ENCODE results near the gene RASA3. TPM values are rescaled to one million over a fixed set of nuclear protein-coding genes. Genes with fewer than 3 reads are reported as not detected.
A peak's percentile ranks its signal among the peaks of the same experiment; 100 is the strongest.
"Not testable (repeated sequence)": the region's sequence is repeated elsewhere in the genome, so short reads cannot be mapped to it uniquely, and the experiment has no call there.

RASA3 gene
- total and polyA plus RNA-seq, 12 donors = 6.8 to 16.9 (median 10.3) TPM

DNA sequence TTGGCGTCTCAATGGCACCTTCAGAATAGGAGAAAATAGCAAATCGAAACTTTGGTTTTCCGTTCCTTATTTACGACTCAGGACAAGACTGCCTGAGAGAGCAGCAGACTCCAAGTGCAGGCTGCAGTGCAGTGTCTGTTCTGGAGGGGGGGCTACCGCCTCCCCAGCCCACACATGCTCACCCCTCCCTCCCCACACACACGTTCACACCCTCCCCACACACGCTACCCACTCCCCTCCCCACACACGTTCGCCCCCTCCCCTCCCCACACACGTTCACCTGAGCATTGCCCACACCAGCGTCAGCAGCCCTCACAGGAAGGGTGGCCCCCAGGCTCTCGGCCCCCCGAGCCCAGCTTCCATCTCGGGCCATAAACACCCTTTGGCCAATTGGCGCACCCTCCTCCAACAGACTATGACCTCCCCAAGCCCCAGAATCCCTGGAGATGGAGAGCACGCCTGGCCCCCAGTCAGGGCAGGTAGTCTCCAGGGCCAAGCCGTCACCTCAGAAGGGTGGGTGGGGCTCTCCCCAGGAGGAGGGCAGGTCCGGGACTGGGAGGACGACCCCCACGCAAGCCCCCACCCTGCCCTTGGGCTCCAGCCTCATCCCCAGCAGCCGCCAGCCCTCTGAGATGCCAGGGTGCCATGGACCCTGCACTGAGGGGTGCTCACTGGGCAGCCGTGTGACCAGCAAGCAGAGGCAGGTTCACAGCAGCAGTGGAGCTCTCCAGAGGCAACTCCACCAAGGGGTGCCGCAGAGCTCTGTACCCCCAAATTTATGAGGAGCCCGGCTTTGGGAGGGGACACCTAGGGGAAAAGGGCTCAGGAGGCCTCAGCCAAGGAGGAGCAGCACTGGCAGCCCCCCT is 27.5 kb downstream of the RASA3 start:
- H3K4me1 ChIP-seq = peaks cover 6 to 50% (median 22%) of the 10 kb centered on the region in 9 donors
- H3K4me3 ChIP-seq = no peak overlapping the region
- no peaks in the 10 kb centered on the region for H3K9me3 ChIP-seq
- 92% methylated on average over 23 to 24 of the region's 24 CpGs for WGBS, 2 donors
- no peak overlapping the region for H3K27ac ChIP-seq
- TF ChIP-seq, protein P1, sequence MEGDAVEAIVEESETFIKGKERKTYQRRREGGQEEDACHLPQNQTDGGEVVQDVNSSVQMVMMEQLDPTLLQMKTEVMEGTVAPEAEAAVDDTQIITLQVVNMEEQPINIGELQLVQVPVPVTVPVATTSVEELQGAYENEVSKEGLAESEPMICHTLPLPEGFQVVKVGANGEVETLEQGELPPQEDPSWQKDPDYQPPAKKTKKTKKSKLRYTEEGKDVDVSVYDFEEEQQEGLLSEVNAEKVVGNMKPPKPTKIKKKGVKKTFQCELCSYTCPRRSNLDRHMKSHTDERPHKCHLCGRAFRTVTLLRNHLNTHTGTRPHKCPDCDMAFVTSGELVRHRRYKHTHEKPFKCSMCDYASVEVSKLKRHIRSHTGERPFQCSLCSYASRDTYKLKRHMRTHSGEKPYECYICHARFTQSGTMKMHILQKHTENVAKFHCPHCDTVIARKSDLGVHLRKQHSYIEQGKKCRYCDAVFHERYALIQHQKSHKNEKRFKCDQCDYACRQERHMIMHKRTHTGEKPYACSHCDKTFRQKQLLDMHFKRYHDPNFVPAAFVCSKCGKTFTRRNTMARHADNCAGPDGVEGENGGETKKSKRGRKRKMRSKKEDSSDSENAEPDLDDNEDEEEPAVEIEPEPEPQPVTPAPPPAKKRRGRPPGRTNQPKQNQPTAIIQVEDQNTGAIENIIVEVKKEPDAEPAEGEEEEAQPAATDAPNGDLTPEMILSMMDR (IDR thresholded peaks at IDR 0.05) = no peak
- peak in 1 of 2 donors; percentile 6 for DNase-seq
- peaks cover 0 to 17% (median 0%) of the 10 kb centered on the region in 9 donors for H3K36me3 ChIP-seq
- no peak for ATAC-seq
- no peaks in the 10 kb centered on the region for H3K27me3 ChIP-seq
- intact Hi-C loops (cut with DNase I) = no loop called here

DNA sequence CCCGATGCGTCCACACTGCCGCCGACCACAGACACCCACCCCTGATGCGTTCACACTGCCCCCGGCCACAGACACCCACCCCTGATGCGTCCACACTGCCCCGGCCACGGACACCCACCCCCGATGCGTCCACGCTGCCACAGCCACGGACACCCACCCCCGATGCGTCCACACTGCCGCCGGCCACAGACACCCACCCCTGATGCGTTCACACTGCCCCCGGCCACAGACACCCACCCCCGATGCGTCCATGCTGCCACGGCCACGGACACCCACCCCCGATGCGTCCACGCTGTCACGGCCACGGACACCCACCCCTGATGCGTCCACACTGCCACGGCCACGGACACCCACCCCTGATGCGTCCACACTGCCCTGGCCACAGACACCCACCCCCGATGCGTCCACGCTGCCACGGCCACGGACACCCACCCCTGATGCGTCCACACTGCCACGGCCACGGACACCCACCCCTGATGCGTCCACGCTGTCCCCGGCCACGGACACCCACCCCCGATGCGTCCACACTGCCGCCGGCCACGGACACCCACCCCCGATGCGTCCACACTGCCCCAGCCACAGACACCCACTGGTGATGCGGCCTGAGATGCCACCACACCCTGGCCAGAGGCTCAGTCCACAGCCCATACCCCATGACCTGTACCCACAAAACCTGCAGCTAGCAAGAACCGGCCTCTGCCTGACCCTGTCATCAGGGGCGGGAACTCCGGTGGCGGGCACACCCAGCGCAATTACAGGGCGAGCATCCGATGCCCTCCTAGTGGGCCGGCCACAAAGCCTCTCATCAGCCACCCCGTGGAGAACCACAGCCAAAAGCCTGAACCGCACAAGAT is 28.4 kb downstream of the RASA3 start:
- DNase-seq (peak in 1 of 2 donors; percentile 8), ATAC-seq (no peak)
- TF ChIP-seq, protein P1 (IDR thresholded peaks at IDR 0.05) = no peak
- Histone ChIP-seq H3K4me3 (no peak overlapping the region), H3K27me3 (no peaks in the 10 kb centered on the region), H3K4me1 (peaks cover 6 to 42% (median 17%) of the 10 kb centered on the region in 9 donors), H3K27ac (no peak overlapping the region), H3K36me3 (peaks cover 0 to 15% (median 0%) of the 10 kb centered on the region in 9 donors), H3K9me3 (no peaks in the 10 kb centered on the region)
- WGBS, 2 donors = 90 to 93% methylated on average over 41 to 60 of the region's 62 CpGs
- intact Hi-C loops (cut with DNase I) = no loop called here

DNA sequence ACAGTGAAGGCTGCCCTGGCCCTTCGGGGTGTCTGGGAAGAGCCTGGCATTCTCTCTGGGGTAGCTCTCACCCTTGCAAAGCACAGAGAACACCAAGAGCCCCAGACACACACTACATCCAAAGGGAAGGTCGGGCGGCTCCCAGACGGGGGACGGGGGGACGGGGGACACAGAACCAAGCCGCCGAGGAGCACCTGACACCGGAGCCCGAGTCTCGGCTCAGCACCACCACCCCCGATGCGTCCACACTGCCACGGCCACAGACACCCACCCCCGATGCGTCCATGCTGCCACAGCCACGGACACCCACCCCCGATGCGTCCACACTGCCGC is 29.2 kb downstream of the RASA3 start:
- H3K36me3 ChIP-seq; H3K4me3 ChIP-seq; H3K9me3 ChIP-seq; intact Hi-C loops (cut with DNase I); H3K27ac ChIP-seq; ATAC-seq; H3K27me3 ChIP-seq: not testable (repeated sequence)
- WGBS, 2 donors = 98 to 99% methylated on average over 14 to 16 of the region's 20 CpGs
- H3K4me1 ChIP-seq = peaks cover 8 to 43% (median 19%) of the 10 kb centered on the region in 9 donors
- peak in 1 of 2 donors; percentile 7 for DNase-seq

DNA sequence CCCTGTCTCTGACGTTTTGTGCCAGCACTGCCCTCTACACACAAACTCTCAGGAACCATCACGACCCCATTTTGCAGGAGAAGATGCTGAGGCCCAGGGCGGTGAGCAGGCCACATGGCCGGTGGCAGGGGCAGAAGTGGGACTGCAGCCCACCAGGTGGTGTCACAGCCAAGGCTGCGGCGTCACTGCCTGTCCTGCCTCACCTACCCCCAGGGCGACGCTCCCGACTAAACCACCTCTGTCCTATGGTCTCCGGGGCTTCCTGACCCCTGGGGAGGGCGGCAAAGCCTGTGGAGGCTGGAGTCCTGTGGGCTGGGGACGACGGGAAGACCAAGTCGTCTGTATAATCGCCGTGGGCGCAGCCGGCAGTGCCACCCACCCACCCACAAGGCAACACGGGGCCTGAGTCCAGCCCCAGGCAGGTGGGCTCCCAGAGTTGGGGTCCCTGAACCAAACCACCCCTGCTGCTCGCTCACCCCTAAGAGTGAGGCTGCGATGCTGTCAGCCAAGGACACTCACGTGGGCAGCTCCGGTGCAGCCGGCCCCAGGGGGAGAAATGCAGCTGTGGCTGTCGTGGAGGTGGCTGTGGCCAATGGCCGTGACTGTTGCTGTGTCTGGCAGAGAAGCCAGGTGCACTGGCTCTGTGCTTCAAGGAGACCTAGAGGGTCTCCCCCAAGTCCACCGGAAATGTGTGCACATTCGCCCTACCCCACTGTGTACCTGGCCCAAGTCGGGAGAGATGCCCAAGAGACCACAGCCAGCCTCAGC is 29.7 kb downstream of the RASA3 start:
- Histone ChIP-seq H3K36me3 (peaks cover 0 to 8% (median 0%) of the 10 kb centered on the region in 9 donors), H3K4me3 (no peak overlapping the region), H3K27me3 (no peaks in the 10 kb centered on the region), H3K9me3 (no peaks in the 10 kb centered on the region), H3K27ac (no peak overlapping the region), H3K4me1 (peaks cover 9 to 46% (median 23%) of the 10 kb centered on the region in 9 donors)
- WGBS, 2 donors = 93 to 94% methylated on average over 28 to 29 of the region's 29 CpGs
- TF ChIP-seq, protein P1 (IDR thresholded peaks at IDR 0.05) = no peak
- ATAC-seq (no peak), DNase-seq (peak in 1 of 2 donors; percentile 7)
- intact Hi-C loops (cut with DNase I) = no loop called here

Measured in heart right ventricle (tissue), 16 donors.